NCI-H128 (cell line): ENCODE measurements around the gene ERAP2.
A peak's percentile ranks its signal among the peaks of the same experiment; 100 is the strongest.
"Not testable (repeated sequence)": the region's sequence is repeated elsewhere in the genome, so short reads cannot be mapped to it uniquely, and the experiment has no call there.

Source experiments
- DNase-seq: peaks from one replicate; lab custom pipeline; 2025; ENCODE audit not compliant: unreplicated experiment; lab: John Stamatoyannopoulos, UW

ERAP2 gene

GRCh38 chr5:96876292-96876850 lies at the start of gene ERAP2:
TSS of gene ERAP2 (plus strand) at chr5:96876500. CDS start at chr5:96879686, 3,186 bp downstream.
- no peak for DNase-seq

GRCh38 chr5:96829297-96829696 lies 47.0 kb upstream of the ERAP2 start:
- no peak for DNase-seq

- no peak for DNase-seq
These were observed 42.3 kb upstream of the ERAP2 start for GRCh38 chr5:96834016-96834415.

- no peak for DNase-seq
These were observed 40.5 kb upstream of the ERAP2 start for GRCh38 chr5:96835791-96836191.

- DNase-seq: no peak
These were observed 39.5 kb upstream of the ERAP2 start for GRCh38 chr5:96836817-96837216.

- no peak for DNase-seq
These were observed 39.0 kb upstream of the ERAP2 start for GRCh38 chr5:96837303-96837702.

GRCh38 chr5:96838201-96839070 lies 37.9 kb upstream of the ERAP2 start:
- no peak for DNase-seq

- no peak for DNase-seq
These were observed 37.2 kb upstream of the ERAP2 start for GRCh38 chr5:96839071-96839592.

GRCh38 chr5:96841931-96842330 lies 34.4 kb upstream of the ERAP2 start:
- DNase-seq: not testable (repeated sequence)

- DNase-seq: no peak
These were observed 33.2 kb upstream of the ERAP2 start for GRCh38 chr5:96843140-96843539.

- DNase-seq: no peak
These were observed 31.8 kb upstream of the ERAP2 start for GRCh38 chr5:96844481-96844990.

- DNase-seq: no peak
These were observed 24.8 kb upstream of the ERAP2 start for GRCh38 chr5:96851312-96852062.

GRCh38 chr5:96852759-96853158 lies 23.5 kb upstream of the ERAP2 start:
- no peak for DNase-seq

- DNase-seq: no peak
These were observed 22.2 kb upstream of the ERAP2 start for GRCh38 chr5:96854067-96854466.

- DNase-seq: no peak
These were observed 21.0 kb upstream of the ERAP2 start for GRCh38 chr5:96855031-96855872.

GRCh38 chr5:96856371-96856770 lies 19.9 kb upstream of the ERAP2 start:
- no peak for DNase-seq

GRCh38 chr5:96857454-96857853 lies 18.8 kb upstream of the ERAP2 start:
- DNase-seq: no peak

GRCh38 chr5:96857924-96858323 lies 18.4 kb upstream of the ERAP2 start:
- DNase-seq: no peak

- DNase-seq: no peak
These were observed 16.9 kb upstream of the ERAP2 start for GRCh38 chr5:96859375-96859774.

GRCh38 chr5:96861076-96861475 lies 15.2 kb upstream of the ERAP2 start:
- DNase-seq: peak; percentile 45
